GM23248 (cell line): ENCODE data around the gene ZNF219. TPM values are rescaled to one million over a fixed set of nuclear protein-coding genes. Genes with fewer than 3 reads are reported as not detected.

Source experiments
- DNase-seq: peaks from one replicate; pipeline ENCODE4 v3.0.0-alpha.2; 2015
- H2AFZ ChIP-seq: fragments of 200-600 bp; sonication (generic); 2 replicates; pipeline ENCODE4 v1.6.1; 2016; ENCODE audit warnings: antibody characterized with exemption
- H3F3A ChIP-seq: fragments of 200-600 bp; sonication (generic); 2 replicates; pipeline ENCODE4 v1.6.1; 2016; ENCODE audit warnings: mild to moderate bottlenecking, antibody characterized with exemption, mixed run types; ENCODE audit not compliant: insufficient read depth
- H3K27ac ChIP-seq: fragments of 200-600 bp; sonication (generic); 2 replicates; pipeline ENCODE4 v1.5.1; 2016; ENCODE audit warnings: mild to moderate bottlenecking
- H3K27me3 ChIP-seq: fragments of 200-600 bp; sonication (generic); replicated peaks from 2 replicates; pipeline ENCODE4 v1.6.1; 2016; ENCODE audit warnings: mild to moderate bottlenecking; ENCODE audit not compliant: insufficient read depth
- H3K36me3 ChIP-seq: fragments of 200-600 bp; sonication (generic); 2 replicates; pipeline ENCODE4 v1.6.1; 2016; ENCODE audit warnings: low read depth, mild to moderate bottlenecking
- H3K4me1 ChIP-seq: fragments of 200-600 bp; sonication (generic); 2 replicates; pipeline ENCODE4 v1.6.1; 2016; ENCODE audit warnings: mild to moderate bottlenecking; ENCODE audit not compliant: insufficient read depth
- H3K4me2 ChIP-seq: fragments of 200-600 bp; sonication (generic); one replicate; pipeline ENCODE4 v1.6.1; 2016; ENCODE audit warnings: mild to moderate bottlenecking; ENCODE audit not compliant: unreplicated experiment
- H3K4me3 ChIP-seq: fragments of 200-600 bp; sonication (generic); 2 replicates; pipeline ENCODE4 v1.5.1; 2016; ENCODE audit warnings: mild to moderate bottlenecking
- H3K79me2 ChIP-seq: fragments of 200-600 bp; sonication (generic); 2 replicates; pipeline ENCODE4 v1.6.1; 2016; ENCODE audit warnings: mild to moderate bottlenecking; ENCODE audit not compliant: insufficient read depth
- H3K9ac ChIP-seq: fragments of 200-600 bp; sonication (generic); 2 replicates; pipeline ENCODE4 v1.6.1; 2016; ENCODE audit warnings: mild to moderate bottlenecking
- H3K9me2 ChIP-seq: fragments of 200-600 bp; sonication (generic); 2 replicates; pipeline ENCODE4 v1.6.1; 2016; ENCODE audit warnings: mixed run types, mild to moderate bottlenecking, moderate library complexity; ENCODE audit not compliant: insufficient read depth
- H3K9me3 ChIP-seq: fragments of 200-600 bp; sonication (generic); one replicate; pipeline ENCODE4 v1.6.1; 2017; ENCODE audit warnings: low read depth
- H4K20me1 ChIP-seq: fragments of 200-600 bp; sonication (generic); 2 replicates; pipeline ENCODE4 v1.6.0; 2016; ENCODE audit not compliant: insufficient read depth
- EZH2 ChIP-seq: fragments of 200-600 bp; sonication (generic); IDR thresholded peaks from 2 replicates; pipeline ENCODE4 v1.6.1; 2018; ENCODE audit warnings: antibody characterized with exemption, mild to moderate bottlenecking; ENCODE audit not compliant: insufficient read depth, poor library complexity, severe bottlenecking
- EZH2phosphoT487 ChIP-seq: fragments of 200-600 bp; sonication (generic); IDR thresholded peaks from 2 replicates; pipeline ENCODE4 v1.6.1; 2018; ENCODE audit warnings: antibody characterized with exemption, moderate library complexity, mild to moderate bottlenecking, low read depth; ENCODE audit not compliant: insufficient read depth
- WGBS, 2 experiments: methylation state at CpG; one replicate each; pipeline ENCODE4 v1.1.6; 2015 to 2017; ENCODE audit warnings: low lambda C conversion rate in 2 of 2, low coverage in 1 of 2; ENCODE audit errors: missing lambda C conversion rate in 2 of 2; 5-methylcytosine and 5-hydroxymethylcytosine counted together
- in situ Hi-C: fragments of 300-500 bp; cut with MboI; formaldehyde crosslinking; loops from 2 replicates; pipeline ENCODE4 v1.15.0; 2020
- polyA plus RNA-seq: library from polyadenylated mRNA; unstranded; fragments of >200 nt; fragmentation: Nextera tagmentation; extraction: Ambion mirVana; gene quantifications from 2 replicates; pipeline ENCODE4 v1.2.1, GENCODE V29; 2016
- total RNA-seq: library from RNA; depleted of rRNA; stranded (reverse); fragments of >200 nt; shearing (Covaris generic); gene quantifications from 2 replicates; pipeline ENCODE4 v1.2.3, GENCODE V29; 2014

The ZNF219 gene
- total and polyA plus RNA-seq, 2 experiments from 2014 or later: 1.6 to 15.9 TPM

DNA sequence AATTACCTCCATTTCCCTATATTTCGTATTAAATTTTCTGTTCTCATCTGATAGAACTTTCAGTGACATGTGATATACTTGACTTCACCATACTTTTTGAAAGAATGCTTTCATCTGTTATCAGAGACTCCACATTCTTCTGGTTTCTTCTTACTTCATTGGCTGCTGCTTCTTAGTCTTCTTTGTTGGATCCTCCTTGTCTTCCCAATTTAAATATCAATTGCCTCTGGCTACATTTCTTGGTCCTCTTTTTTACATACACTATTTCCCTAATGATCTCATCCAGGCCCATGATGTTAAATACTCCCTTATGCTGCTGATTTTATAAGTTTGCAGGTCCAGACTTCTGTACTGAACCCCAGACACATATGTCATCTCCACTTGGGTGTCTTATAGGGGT is 35.4 kb upstream of the ZNF219 start:
- no peaks in the 10 kb centered on the region for H4K20me1 ChIP-seq
- H3K36me3 ChIP-seq: no peaks in the 10 kb centered on the region
- H3K4me1 ChIP-seq: no peaks in the 10 kb centered on the region
- H3K9me2 ChIP-seq: no peaks in the 10 kb centered on the region
- no peak for DNase-seq
- no peak overlapping the region for H3K4me3 ChIP-seq
- in situ Hi-C loops: no loop called here
- no peak for TF ChIP-seq EZH2
- no peak for TF ChIP-seq EZH2phosphoT487
- H3K9me3 ChIP-seq: no peaks in the 10 kb centered on the region
- no peaks in the 10 kb centered on the region for H3F3A ChIP-seq
- H3K9ac ChIP-seq: no peak overlapping the region
- no peaks in the 10 kb centered on the region for H3K79me2 ChIP-seq
- H3K27me3 ChIP-seq: peaks cover 3% of the 10 kb centered on the region; the same call in 1 of the 2 replicates
- 10 to 15% methylated on average over 1 of the region's 1 CpG for whole genome bisulfite sequencing, 2 experiments
- no peak overlapping the region for H2AFZ ChIP-seq
- no peak overlapping the region for H3K27ac ChIP-seq
- H3K4me2 ChIP-seq: no peak overlapping the region

- Histone ChIP-seq H3K4me1 (no peaks in the 10 kb centered on the region), H3K9me2 (no peaks in the 10 kb centered on the region), H3K27ac (no peak overlapping the region), H3F3A (no peaks in the 10 kb centered on the region), H4K20me1 (no peaks in the 10 kb centered on the region), H3K36me3 (no peaks in the 10 kb centered on the region), H3K27me3 (peaks cover 14% of the 10 kb centered on the region), H3K9me3 (no peaks in the 10 kb centered on the region), H3K79me2 (no peaks in the 10 kb centered on the region), H3K9ac (no peak overlapping the region), H3K4me3 (no peak overlapping the region), H2AFZ (no peak overlapping the region), H3K4me2 (no peak overlapping the region)
- no peak for TF ChIP-seq EZH2phosphoT487
- TF ChIP-seq EZH2: no peak
- 50 to 66% methylated on average over 1 of the region's 1 CpG for WGBS, 2 experiments
- DNase-seq: no peak
- in situ Hi-C loops: no loop called here
These were observed 25.0 kb upstream of the ZNF219 start for GRCh38 chr14:21123429-21123828.

- Histone ChIP-seq H3K9me3 (no peaks in the 10 kb centered on the region), H3K9me2 (no peaks in the 10 kb centered on the region), H3K9ac (no peak overlapping the region), H3K4me3 (no peak overlapping the region), H3K27me3 (peaks cover 5% of the 10 kb centered on the region; the same call in 1 of the 2 replicates), H2AFZ (no peak overlapping the region), H3K4me2 (no peak overlapping the region), H3F3A (no peaks in the 10 kb centered on the region), H3K36me3 (no peaks in the 10 kb centered on the region), H3K4me1 (no peaks in the 10 kb centered on the region), H3K27ac (no peak overlapping the region), H4K20me1 (no peaks in the 10 kb centered on the region), H3K79me2 (no peaks in the 10 kb centered on the region)
- 24 to 32% methylated on average over 1 of the region's 1 CpG for WGBS, 2 experiments
- no peak for TF ChIP-seq EZH2phosphoT487
- TF ChIP-seq EZH2: no peak
- DNase-seq: no peak
- in situ Hi-C loops: no loop called here
These were observed 22.7 kb upstream of the ZNF219 start for GRCh38 chr14:21121122-21121521.

DNA sequence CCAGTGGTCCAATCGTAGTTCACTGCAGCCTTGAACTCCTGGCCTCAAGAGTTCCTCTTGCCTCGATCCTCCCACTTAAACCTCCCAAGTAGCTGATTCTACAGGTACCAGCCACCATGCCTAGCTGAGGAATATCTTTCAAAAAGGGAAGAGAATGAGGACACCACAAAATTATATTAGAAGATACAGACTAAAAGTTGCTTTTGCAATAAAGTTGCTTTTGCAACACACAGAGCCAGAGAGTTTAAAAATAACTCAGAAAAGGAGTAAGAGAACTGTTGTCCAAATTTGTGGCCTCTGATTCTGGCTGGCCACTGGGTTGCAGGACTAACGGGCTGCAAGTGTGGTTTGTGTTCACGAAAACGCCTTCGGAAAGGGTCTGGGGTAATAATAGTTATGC is 22.2 kb upstream of the ZNF219 start:
- no peaks in the 10 kb centered on the region for H3F3A ChIP-seq
- H3K9me3 ChIP-seq: no peaks in the 10 kb centered on the region
- H3K4me2 ChIP-seq: no peak overlapping the region
- H4K20me1 ChIP-seq: no peaks in the 10 kb centered on the region
- no peaks in the 10 kb centered on the region for H3K79me2 ChIP-seq
- no peaks in the 10 kb centered on the region for H3K9me2 ChIP-seq
- H3K27ac ChIP-seq: no peak overlapping the region
- peaks cover 3% of the 10 kb centered on the region; the same call in 1 of the 2 replicates for H3K27me3 ChIP-seq
- no peak for DNase-seq
- in situ Hi-C loops: no loop called here
- 71 to 75% methylated on average over 6 of the region's 6 CpGs for WGBS, 2 experiments
- no peak overlapping the region for H3K4me3 ChIP-seq
- no peaks in the 10 kb centered on the region for H3K36me3 ChIP-seq
- H2AFZ ChIP-seq: no peak overlapping the region
- H3K4me1 ChIP-seq: no peaks in the 10 kb centered on the region
- TF ChIP-seq EZH2 (no peak), EZH2phosphoT487 (no peak)
- H3K9ac ChIP-seq: no peak overlapping the region

GRCh38 chr14:21118933-21119332 is 20.5 kb upstream of the ZNF219 start:
- Histone ChIP-seq H3K9me2 (no peaks in the 10 kb centered on the region), H3K4me1 (no peaks in the 10 kb centered on the region), H3F3A (no peaks in the 10 kb centered on the region), H3K36me3 (no peaks in the 10 kb centered on the region), H3K9ac (no peak overlapping the region), H2AFZ (no peak overlapping the region), H3K27ac (no peak overlapping the region), H3K4me2 (no peak overlapping the region), H3K27me3 (no peaks in the 10 kb centered on the region), H3K79me2 (no peaks in the 10 kb centered on the region), H3K4me3 (no peak overlapping the region), H3K9me3 (no peaks in the 10 kb centered on the region), H4K20me1 (no peaks in the 10 kb centered on the region)
- TF ChIP-seq EZH2phosphoT487 (no peak), EZH2 (no peak)
- 73 to 83% methylated on average over 3 of the region's 3 CpGs for WGBS, 2 experiments
- in situ Hi-C loops: no loop called here
- no peak for DNase-seq
